GM12891 (cell line): ENCODE data around the gene FZD2.

ENCODE experiments used
- PAX5 ChIP-seq: IDR thresholded peaks from 2 replicates; pipeline ENCODE4 v1.6.1; 2011; ENCODE audit warnings: low read length, moderate library complexity, mild to moderate bottlenecking; ENCODE audit not compliant: insufficient read depth, severe bottlenecking
- POLR2A ChIP-seq: IDR thresholded peaks from 2 replicates; pipeline ENCODE4 v1.6.1; 2011; ENCODE audit warnings: low read depth, low read length, control low read depth
- POLR2AphosphoS5 ChIP-seq: IDR thresholded peaks from 2 replicates; pipeline ENCODE4 v1.6.1; 2011; ENCODE audit warnings: low read depth, low read length, control low read depth
- POU2F2 ChIP-seq: IDR thresholded peaks from 2 replicates; pipeline ENCODE4 v1.6.1; 2011; ENCODE audit warnings: low read depth, mild to moderate bottlenecking, control low read depth, low read length, moderate library complexity
- SPI1 ChIP-seq: IDR thresholded peaks from 2 replicates; pipeline ENCODE4 v1.6.1; 2011; ENCODE audit warnings: low read depth, low read length, control low read depth
- TAF1 ChIP-seq: IDR thresholded peaks from 2 replicates; pipeline ENCODE4 v1.6.1; 2011; ENCODE audit warnings: low read depth, low read length, control low read depth

DNA sequence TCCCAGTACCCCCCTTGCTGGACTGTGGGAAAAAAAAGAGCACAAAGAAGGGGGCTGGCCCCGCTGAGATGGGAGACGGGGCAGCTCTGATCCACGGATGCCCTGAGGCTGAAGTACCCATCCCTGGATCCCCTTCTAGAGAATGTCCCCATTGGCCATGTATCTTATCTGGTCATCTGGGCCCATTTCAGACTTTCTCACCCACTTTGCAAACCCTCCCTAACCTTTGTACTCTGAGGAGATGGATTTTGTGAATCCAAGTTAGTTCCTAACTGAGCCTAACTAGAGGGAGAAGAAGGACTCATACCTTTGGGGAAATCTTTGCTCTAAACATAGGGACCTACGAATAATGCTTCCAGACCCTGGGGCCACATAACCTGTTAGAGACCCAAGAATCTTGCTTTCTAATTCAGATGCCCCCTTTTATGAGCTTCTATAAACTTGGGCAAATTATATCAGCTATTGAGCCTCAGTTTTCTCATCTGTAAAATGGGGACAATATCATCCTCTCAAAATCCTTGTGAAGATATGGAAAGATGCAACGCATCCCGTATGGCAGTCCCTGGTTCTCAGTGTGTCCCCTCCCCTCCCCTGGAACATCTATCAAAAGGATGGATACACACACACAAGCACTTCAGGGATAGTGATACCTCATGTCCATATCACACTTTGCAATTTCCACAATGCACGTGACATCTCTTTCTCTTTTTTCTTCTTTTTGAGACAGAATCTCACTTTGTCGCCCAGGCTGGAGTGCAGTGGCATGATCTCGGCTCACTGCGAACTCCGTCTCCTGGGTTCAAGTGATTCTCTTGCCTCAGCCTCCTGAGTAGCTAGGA, 16.8 kb upstream of the FZD2 start:
- no peak for TF ChIP-seq POLR2AphosphoS5
- TF ChIP-seq POLR2A = no peak
- no peak for TF ChIP-seq TAF1
- no peak for TF ChIP-seq SPI1
- TF ChIP-seq POU2F2 = no peak
- no peak for TF ChIP-seq PAX5
